Gastrocnemius medialis (tissue), 4 donors: Measurements from ENCODE around the gene B3GAT1.

Experiments
- CTCF ChIP-seq, 5 experiments: fragments of 450-650 bp in 3 of 5; fragments of 200-600 bp in 2 of 5; sonication (generic) in 2 of 5; IDR thresholded peaks in 4 of 5; conservative IDR thresholded peaks in 1 of 5; 1 replicate in 4 of 5; 2 replicates in 1 of 5; pipeline ENCODE4 v1.5.1; 2016 to 2019; ENCODE audit warnings: antibody characterized with exemption in 5 of 5, mild to moderate bottlenecking in 3 of 5, moderate library complexity in 3 of 5
- POLR2A ChIP-seq, 2 donors: fragments of 450-650 bp; IDR thresholded peaks; one replicate each; pipeline ENCODE4 v1.6.1; 2017; ENCODE audit warnings: antibody characterized with exemption in 2 of 2, mild to moderate bottlenecking in 2 of 2, moderate library complexity in 2 of 2

- no peak for TF ChIP-seq CTCF (IDR thresholded peaks at IDR 0.05 in 4 of 5, conservative IDR thresholded peaks at IDR 0.05 in 1 of 5)
- no peak for TF ChIP-seq POLR2A (IDR thresholded peaks at IDR 0.05)
Measured at GRCh38 chr11:134343646-134344045, 68.4 kb downstream of the B3GAT1 start.
